HG02798 (cell line): Measurements from ENCODE around the gene SDK1.
"Not testable (repeated sequence)": the region's sequence is repeated elsewhere in the genome, so short reads cannot be mapped to it uniquely, and the experiment has no call there.

Experiments
- ATAC-seq: cut with Tn5 transposase; IDR thresholded peaks from one replicate; pipeline ENCODE4 v1.9.1; 2021; ENCODE audit warnings: mild to moderate bottlenecking; ENCODE audit not compliant: unreplicated experiment, poor library complexity

SDK1 gene

DNA sequence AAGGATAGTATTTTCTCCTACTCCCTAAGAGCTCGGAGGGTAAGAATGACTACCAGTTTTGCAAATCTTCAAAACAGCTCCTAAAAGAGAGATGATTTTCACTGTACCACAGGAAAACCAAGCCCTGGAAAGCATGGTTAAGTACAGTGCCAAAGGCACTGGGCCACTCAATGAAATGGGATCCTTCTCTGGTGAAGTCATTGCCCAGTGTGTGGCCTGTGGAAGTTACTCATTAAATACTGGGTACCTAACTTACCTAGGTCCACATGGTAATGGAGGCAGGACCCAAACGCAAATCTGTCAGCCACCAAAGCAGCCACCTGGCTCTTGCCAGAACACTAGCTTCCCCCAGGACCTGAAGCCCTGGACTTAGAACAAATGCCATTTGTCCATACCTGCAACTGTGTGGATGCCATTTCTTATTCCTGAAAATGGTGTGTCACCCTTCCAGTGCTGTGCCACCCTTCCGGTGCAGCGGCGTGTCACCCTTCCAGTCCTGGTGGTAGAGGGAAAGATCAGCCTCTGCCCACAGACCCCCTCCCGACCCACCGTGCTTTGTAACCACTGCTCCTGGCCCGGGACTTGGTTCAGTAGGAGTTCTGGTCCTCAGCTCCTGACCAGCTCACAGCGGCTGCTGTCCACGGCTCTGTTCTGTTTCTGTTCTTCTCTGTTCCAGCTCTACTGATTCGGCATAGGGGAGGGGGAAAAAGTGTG lies 659.2 kb downstream of the SDK1 start:
- ATAC-seq, result no peak

- ATAC-seq, result no peak
Observed at GRCh38 chr7:3960942-3961341, 659.9 kb downstream of the SDK1 start.

GRCh38 chr7:3961857-3962503 lies 660.9 kb downstream of the SDK1 start:
- ATAC-seq, result no peak

DNA sequence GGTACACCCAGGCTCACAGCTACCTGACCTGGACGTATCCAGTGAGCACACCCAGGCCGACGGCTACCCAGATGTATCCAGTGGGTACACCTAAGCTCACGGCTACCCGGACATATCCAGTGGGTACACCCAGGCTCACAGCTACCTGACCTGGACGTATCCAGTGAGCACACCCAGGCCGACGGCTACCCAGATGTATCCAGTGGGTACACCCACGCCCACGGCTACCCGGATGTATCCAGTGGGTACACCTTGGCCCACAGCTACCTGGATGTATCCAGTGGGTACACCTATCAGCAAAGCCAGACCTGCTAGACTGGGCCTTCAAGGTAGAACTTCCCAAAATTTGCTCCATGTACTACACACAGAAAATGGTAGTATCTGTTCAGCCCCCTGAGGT lies 662.7 kb downstream of the SDK1 start:
- ATAC-seq, result not testable (repeated sequence)

- ATAC-seq, result no peak
Observed at GRCh38 chr7:3964980-3965606, 664.0 kb downstream of the SDK1 start.

DNA sequence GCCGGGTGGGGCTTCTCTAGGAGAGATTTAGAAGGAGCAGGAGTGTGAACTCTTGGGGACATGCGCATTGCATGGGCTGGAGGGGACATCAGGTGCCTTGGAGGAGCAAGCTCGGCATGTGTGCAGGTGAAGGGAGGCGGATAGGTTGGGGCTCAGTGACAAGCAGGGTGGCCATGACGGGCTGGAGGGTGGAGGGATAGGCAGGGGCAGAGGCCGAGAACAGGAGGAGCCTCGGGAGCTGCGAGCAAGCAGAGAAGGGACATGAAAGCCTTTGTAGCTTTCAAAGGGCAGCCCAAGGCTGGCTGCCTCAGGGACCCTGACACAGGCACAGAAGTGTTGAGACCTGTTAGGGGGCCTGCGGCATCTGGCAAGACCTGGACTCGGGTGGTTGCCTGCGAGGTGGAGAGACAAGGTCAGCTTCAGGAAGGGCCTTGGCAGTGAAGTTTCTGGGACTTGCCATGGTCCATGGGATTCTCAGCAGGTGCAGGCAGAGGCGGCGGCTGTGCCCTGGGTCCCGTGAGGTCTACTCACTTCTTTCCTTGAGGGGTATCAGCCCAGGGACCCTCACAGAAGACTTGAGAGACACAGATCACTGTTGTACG lies 664.8 kb downstream of the SDK1 start:
- no peak for ATAC-seq

GRCh38 chr7:3968234-3968633 lies 667.2 kb downstream of the SDK1 start:
- ATAC-seq, result no peak

DNA sequence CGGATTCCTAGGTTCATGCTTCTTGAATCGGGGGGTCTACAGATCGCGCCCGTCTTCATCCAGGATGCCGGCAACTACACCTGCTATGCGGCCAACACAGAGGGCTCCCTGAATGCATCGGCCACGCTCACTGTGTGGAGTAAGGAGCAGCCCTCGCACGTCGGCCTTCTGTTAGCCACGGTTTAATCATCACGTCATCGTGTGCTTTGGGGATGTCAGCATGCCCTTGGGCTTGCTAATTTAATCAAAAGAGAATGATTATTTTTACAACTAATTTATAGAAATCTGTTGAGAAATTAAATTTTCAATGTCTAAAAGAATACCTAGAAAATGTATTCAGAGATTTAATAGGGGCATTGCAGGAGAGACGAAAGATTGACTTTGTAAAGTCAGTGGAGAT lies 668.2 kb downstream of the SDK1 start:
- no peak for ATAC-seq

GRCh38 chr7:3971323-3971722 lies 670.3 kb downstream of the SDK1 start:
- no peak for ATAC-seq

DNA sequence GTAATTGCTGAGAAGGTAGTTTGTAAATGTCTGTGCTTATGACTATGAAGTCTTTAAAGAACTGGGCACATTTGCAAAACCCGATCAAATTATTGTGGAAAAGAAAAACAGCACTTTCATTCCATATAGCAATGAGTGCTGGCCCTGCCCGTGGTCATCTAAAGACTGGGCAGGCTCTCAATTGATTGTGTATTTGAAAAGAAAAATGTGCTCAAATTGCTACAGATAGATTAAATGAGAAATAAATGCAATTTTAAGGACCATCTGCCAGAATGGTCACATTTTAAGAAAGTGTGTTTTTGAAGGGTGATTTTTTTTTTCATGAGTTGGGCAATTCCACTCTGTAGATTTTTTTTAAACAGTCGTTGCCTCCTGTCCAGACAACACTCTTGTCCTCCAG lies 672.2 kb downstream of the SDK1 start:
- ATAC-seq, result no peak

DNA sequence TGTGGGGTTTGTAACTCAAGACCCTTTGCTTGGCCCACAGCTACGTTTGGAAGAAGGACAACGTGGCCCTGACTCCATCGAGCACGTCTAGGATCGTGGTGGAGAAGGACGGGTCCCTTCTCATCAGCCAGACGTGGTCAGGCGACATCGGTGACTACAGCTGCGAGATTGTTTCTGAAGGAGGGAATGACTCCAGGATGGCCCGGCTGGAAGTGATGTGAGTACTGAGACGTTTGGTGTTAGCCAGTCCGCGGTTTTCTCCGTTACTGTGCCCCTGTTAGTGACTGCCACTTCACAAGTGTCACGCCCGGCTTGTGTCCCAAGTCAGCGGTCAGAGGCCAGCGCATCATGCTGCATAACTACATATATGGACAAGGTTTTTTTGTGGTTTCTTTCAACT lies 673.3 kb downstream of the SDK1 start:
- ATAC-seq, result no peak

- no peak for ATAC-seq
Observed at GRCh38 chr7:3975371-3975770, 674.3 kb downstream of the SDK1 start.

DNA sequence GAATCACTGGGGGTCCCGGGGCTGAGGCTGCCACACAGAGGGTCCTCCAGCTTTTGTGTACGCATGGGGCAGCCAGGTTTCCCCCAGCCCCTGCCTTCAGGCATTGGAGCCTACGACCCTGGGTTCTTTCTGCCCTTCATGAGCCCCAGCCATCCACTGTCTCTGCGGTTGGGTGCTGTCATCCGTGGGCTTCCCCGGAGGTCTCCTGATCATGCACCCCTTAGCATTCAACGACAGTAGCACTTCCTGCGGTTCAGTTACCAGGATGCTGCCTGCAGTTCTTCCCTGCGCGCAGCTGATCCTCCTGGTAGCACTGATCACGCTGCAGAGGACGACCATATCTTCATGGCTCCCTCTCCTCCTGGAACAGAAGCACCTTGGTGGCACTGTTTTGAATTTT lies 676.3 kb downstream of the SDK1 start:
- ATAC-seq, result no peak

GRCh38 chr7:3978839-3979238 lies 677.8 kb downstream of the SDK1 start:
- no peak for ATAC-seq

GRCh38 chr7:3979611-3980299 lies 678.7 kb downstream of the SDK1 start:
- ATAC-seq, result no peak

DNA sequence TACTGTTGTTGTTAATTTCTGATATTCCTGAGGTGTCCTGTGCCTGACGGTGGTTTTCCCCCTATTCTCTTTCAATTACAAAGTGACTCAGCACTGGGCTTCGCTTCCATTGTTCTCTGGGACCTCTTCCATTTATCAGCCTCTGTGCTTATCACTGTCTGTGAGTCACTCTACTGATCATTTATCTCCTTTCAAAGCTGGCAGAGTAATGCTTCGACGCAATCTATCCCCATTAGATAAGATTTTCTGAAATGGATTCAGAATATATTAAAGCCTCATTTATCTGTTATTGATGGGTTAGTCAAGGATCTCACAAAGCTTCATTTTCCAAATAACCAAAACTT lies 679.2 kb downstream of the SDK1 start:
- ATAC-seq, result no peak

DNA sequence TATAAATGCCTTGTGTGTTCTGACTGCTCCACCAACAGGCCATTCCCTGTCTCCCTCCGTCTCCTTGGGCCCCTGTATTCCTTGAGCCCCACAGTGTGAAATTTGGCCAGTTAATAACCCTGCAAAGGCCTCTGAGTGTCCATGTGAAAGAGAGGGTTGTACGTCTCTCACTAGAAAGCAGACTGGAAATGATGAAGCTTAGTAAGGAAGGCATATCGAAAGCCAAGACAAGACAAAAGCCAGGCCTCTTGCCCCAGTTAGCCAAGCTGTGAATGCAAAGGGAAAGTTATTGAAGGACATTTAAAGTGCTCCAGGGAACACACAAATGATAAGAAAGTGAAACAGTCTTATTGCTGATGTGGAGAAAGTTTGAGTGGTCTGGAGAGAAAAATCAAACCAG lies 680.2 kb downstream of the SDK1 start:
- ATAC-seq, result no peak

- no peak for ATAC-seq
Observed at GRCh38 chr7:3984456-3984855, 683.4 kb downstream of the SDK1 start.

DNA sequence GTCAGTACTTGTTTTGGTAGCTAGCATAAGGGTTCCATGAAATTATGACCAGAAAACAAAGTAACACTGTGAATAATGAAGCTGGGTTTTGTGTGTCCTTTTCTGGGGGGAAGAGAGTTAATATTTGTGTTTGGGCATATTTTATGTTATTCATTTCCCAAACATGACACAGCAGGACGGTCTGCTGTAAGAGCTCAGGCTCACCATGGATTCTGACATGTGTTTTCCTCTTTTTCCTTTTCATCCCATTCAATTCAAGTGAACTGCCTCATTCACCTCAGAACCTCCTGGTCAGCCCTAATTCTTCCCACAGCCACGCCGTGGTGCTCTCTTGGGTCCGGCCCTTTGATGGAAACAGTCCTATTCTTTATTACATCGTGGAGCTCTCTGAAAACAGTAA lies 685.9 kb downstream of the SDK1 start:
- ATAC-seq, result no peak

DNA sequence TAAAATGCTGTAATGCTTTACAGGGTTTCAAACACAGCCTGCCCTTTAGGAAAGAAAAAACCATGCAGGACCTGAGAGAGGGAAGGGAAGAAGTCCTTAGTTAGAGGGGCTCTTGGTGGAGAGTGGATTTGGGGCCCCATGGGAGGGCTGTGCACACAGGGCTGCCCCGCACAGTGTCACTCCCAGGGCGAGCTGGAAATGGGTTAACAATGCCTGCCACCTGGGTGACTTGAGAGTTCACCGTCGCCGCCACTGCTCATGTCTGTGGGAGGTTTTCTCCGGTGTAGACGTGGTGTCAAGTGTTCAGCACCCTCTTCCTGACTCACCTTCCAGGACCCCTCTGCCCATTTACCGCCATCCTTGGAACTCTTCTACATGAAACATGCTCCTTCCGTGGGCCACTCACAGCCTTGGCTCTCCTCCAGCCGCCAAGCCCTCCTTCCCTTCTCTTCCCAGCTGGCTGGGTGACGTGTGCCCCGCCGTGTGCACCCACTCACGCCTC lies 686.4 kb downstream of the SDK1 start:
- ATAC-seq, result no peak

DNA sequence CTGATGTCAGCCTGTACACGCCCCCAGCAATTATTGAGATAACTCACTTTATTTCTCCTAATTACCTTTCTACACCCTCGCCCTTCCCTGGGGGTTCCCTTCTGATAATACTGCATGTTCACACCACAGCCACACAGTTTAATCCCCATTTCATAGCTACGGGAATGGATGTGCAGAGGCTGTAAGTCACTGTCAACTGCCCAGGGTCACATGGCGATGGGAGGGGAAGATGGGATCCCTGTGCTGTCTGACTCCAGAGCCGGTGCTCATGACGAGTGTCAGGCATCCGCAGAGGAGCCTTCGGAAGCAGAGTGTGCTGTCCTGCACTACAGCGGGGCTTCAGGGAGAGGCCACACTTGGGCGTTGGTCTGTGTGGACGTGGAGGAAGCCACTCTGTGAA lies 688.7 kb downstream of the SDK1 start:
- ATAC-seq, result no peak
